ENCODE results near the gene C1QTNF6. TPM values are rescaled to one million over a fixed set of nuclear protein-coding genes. Genes with fewer than 3 reads are reported as not detected.

Gene C1QTNF6
- total RNA-seq, 2 donors from 2014 or later = 9.3 to 16.7 TPM

DNA sequence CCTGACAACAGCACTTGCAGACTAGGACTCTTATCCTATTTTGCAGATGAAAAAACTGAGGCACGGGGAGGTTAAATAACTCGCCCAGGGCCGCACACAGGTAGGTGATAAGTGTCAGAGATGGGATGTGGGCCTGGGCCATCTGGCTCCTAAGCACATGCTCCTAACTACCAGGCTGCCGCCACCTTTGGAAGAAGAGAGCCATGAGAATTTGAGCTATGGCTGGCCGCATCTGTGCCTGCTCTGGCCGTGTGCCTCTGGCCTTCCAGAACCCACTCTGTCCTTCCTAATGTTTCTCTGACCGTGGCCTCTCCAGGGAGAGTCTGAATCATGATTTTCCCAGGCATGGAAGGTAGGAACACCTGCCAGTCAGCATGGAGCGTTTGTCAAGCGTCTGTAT lies 23.0 kb downstream of the C1QTNF6 start:
- no peaks in the 10 kb centered on the region for H3K27me3 ChIP-seq
- no peaks in the 10 kb centered on the region for H3K9me3 ChIP-seq
- no peak overlapping the region for H3K9ac ChIP-seq (ENCODE audit: low read depth in 2 of 2, low read length in 2 of 2)
- DNase-seq = no peak
- no peak overlapping the region for H3K27ac ChIP-seq
- H3K36me3 ChIP-seq = no peaks in the 10 kb centered on the region
- no peak overlapping the region for H3K4me3 ChIP-seq
- intact Hi-C loops (cut with DNase I) = loop anchor here (5.0 to 10.0 kb wide), 2 partner anchors 88 to 100 kb away; no protein-coding TSS in a partner anchor
- TF ChIP-seq, protein P1, sequence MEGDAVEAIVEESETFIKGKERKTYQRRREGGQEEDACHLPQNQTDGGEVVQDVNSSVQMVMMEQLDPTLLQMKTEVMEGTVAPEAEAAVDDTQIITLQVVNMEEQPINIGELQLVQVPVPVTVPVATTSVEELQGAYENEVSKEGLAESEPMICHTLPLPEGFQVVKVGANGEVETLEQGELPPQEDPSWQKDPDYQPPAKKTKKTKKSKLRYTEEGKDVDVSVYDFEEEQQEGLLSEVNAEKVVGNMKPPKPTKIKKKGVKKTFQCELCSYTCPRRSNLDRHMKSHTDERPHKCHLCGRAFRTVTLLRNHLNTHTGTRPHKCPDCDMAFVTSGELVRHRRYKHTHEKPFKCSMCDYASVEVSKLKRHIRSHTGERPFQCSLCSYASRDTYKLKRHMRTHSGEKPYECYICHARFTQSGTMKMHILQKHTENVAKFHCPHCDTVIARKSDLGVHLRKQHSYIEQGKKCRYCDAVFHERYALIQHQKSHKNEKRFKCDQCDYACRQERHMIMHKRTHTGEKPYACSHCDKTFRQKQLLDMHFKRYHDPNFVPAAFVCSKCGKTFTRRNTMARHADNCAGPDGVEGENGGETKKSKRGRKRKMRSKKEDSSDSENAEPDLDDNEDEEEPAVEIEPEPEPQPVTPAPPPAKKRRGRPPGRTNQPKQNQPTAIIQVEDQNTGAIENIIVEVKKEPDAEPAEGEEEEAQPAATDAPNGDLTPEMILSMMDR (IDR thresholded peaks at IDR 0.05) = no peak
- H3K4me1 ChIP-seq = peaks cover 5% of the 10 kb centered on the region

DNA sequence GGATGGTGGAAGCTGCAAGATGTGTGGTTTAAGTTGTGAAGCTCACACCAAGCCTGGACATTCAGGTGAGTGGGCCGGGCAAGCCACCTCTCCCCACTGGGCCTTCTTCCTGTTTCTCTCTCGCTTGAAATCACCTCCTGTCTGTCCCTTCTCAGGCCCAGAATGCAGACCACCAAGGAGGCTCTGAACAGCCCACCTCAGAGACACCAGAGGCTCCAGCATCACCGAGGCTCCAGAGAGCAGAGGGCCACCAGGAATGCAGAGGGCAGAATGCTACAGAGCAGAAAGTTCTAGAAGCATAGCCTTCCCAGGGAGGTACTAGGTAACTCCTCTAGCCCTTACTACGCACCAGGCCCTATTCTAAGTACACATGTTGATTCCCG lies 23.6 kb downstream of the C1QTNF6 start:
- peaks cover 5% of the 10 kb centered on the region for H3K4me1 ChIP-seq

GRCh38 chr22:37163575-37164504 lies 24.2 kb downstream of the C1QTNF6 start:
- intact Hi-C loops (cut with DNase I) = loop anchor here (10.0 kb wide), 1 partner anchor 101 kb away; no protein-coding TSS in a partner anchor
- peaks cover 5% of the 10 kb centered on the region for H3K4me1 ChIP-seq
- H3K27me3 ChIP-seq = no peaks in the 10 kb centered on the region
- TF ChIP-seq, protein P1 (IDR thresholded peaks at IDR 0.05) = no peak
- H3K27ac ChIP-seq = no peak overlapping the region
- no peaks in the 10 kb centered on the region for H3K9me3 ChIP-seq
- H3K36me3 ChIP-seq = no peaks in the 10 kb centered on the region
- H3K4me3 ChIP-seq = no peak overlapping the region
- no peak overlapping the region for H3K9ac ChIP-seq (ENCODE audit: low read depth in 2 of 2, low read length in 2 of 2)
- DNase-seq = no peak

More for the DNA sequence above, 23.6 kb downstream of the C1QTNF6 start:
- DNase-seq = no peak
- intact Hi-C loops (cut with DNase I) = loop anchor here (10.0 kb wide), 1 partner anchor 100 kb away; no protein-coding TSS in a partner anchor
- no peak overlapping the region for H3K4me3 ChIP-seq
- no peaks in the 10 kb centered on the region for H3K27me3 ChIP-seq
- H3K36me3 ChIP-seq = no peaks in the 10 kb centered on the region
- no peak overlapping the region for H3K27ac ChIP-seq
- no peaks in the 10 kb centered on the region for H3K9me3 ChIP-seq
- TF ChIP-seq, protein P1 (IDR thresholded peaks at IDR 0.05) = no peak
- H3K9ac ChIP-seq (ENCODE audit: low read depth in 2 of 2, low read length in 2 of 2) = peak overlapping the region in 1 of 2 donors; percentile 3

DNA sequence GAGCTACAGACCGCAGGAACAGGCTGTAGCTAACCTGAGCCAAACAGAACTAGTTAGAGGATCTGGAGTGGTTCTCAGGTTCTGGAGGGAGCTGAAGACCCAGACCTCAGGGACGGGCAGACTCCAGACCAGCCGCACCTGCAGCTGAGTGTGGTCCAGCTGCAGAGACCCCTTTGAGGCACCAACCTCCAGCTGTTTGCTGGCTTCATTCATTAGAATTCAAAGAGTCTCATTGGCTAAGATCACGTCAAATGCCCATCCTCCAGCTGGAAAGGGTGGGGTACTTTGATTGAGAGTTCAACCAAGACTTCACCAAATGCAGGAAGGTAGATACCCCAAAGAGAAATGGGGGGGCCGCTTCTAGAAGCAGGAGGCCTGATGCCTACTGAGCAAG lies 25.0 kb downstream of the C1QTNF6 start:
- no peaks in the 10 kb centered on the region for H3K36me3 ChIP-seq
- TF ChIP-seq, protein P1 (IDR thresholded peaks at IDR 0.05) = no peak
- no peaks in the 10 kb centered on the region for H3K9me3 ChIP-seq
- no peaks in the 10 kb centered on the region for H3K27me3 ChIP-seq
- peak overlapping the region; percentile 44 for H3K27ac ChIP-seq
- H3K4me3 ChIP-seq = no peak overlapping the region
- intact Hi-C loops (cut with DNase I) = loop anchor here (10.0 kb wide), 1 partner anchor 102 kb away; no protein-coding TSS in a partner anchor
- no peak overlapping the region for H3K9ac ChIP-seq (ENCODE audit: low read depth in 2 of 2, low read length in 2 of 2)
- no peak for DNase-seq
- H3K4me1 ChIP-seq = peaks cover 5% of the 10 kb centered on the region

DNA sequence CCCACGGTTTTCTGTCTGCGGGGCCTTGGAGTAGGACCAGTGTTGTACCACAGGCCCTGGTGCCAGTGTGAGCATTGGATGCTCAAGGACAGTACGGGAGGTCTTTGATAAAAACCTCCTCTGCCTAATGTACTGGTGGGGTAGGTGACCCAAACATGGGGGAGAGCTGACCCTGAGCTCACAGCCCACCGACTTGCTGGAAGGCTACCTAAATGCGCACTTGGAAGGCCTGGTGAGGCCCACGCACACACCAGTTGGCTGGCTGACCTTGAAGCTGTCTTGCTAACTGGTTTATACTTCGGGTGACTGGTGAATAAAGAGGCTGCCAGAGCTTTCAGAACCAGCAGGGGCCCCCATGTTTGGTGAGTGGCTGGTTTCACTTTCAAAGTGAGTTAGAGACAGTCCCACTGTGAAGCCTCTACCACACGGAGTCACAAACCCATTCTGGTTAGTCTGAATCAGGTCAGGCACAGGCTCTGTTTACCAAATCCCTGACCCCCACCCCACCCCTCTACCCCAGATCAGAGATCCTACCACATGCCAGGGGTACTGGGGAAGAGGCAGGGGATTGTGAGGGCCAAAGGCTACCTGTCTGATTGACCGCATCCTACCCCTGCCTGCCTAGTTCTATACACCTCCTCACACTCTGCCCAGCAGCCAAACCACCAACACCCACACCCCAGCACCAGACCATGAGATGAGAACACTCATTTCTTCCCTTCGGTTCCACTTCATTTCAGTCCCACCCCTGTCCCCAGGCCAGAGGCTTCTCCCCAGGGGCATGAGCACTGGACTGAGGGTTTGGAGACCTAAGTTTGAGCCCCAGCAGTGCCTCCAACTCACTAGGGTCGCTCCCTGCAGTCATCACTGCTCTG lies 25.6 kb downstream of the C1QTNF6 start:
- no peak for DNase-seq
- H3K27ac ChIP-seq = peak overlapping the region; percentile 44
- no peaks in the 10 kb centered on the region for H3K9me3 ChIP-seq
- TF ChIP-seq, protein P1 (IDR thresholded peaks at IDR 0.05) = no peak
- intact Hi-C loops (cut with DNase I) = loop anchor here (10.0 kb wide), 1 partner anchor 102 kb away; no protein-coding TSS in a partner anchor
- H3K9ac ChIP-seq (ENCODE audit: low read depth in 2 of 2, low read length in 2 of 2) = no peak overlapping the region
- H3K27me3 ChIP-seq = no peaks in the 10 kb centered on the region
- H3K36me3 ChIP-seq = no peaks in the 10 kb centered on the region
- H3K4me3 ChIP-seq = no peak overlapping the region
- peaks cover 5% of the 10 kb centered on the region for H3K4me1 ChIP-seq
